GM23338 (cell line): ENCODE measurements around the gene MBD6.

Source experiments
- EZH2 ChIP-seq: fragments of 200-600 bp; sonication (generic); IDR thresholded peaks from one replicate; pipeline ENCODE4 v1.8.0; 2017; ENCODE audit warnings: antibody characterized with exemption, mild to moderate bottlenecking, low read depth; ENCODE audit not compliant: unreplicated experiment
- POLR2AphosphoS5 ChIP-seq: IDR thresholded peaks from 2 replicates; pipeline ENCODE4 v1.6.1; 2016; ENCODE audit warnings: antibody characterized with exemption, low read depth
- TF ChIP-seq, protein P1 (sequence below), 2 experiments: fragments of 200-600 bp in 1 of 2; sonication (generic) in 1 of 2; conservative IDR thresholded peaks; 2 replicates each; pipeline versions ENCODE4 v1.5.1 to v1.6.1; 2016 to 2017; ENCODE audit warnings: antibody characterized with exemption in 2 of 2, low read depth in 2 of 2, mild to moderate bottlenecking in 2 of 2, moderate library complexity in 1 of 2
- TF ChIP-seq, protein P2 (sequence below): IDR thresholded peaks from one replicate; pipeline ENCODE4 v1.6.1; 2018; ENCODE audit warnings: antibody characterized with exemption; ENCODE audit not compliant: unreplicated experiment

DNA sequence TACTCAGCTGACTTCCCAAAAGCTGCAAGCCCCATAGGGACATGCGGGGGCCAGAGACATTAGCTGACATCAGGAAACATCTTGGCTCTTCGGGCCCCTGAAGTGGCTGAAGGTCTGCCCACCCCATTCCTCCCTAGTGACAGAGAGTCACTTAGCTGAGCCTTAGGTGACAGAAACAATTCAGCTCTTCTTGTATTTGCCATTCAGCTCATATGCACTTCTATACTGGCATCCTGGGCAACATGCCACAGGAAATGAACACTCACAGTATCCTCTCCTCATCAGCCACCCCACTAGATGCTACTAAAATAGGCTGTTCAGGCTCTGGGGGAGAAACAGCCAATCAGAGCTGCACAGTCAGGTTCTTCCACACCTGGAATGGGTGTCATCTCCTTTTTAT is 21.0 kb downstream of the MBD6 start:
- TF ChIP-seq, protein P1, sequence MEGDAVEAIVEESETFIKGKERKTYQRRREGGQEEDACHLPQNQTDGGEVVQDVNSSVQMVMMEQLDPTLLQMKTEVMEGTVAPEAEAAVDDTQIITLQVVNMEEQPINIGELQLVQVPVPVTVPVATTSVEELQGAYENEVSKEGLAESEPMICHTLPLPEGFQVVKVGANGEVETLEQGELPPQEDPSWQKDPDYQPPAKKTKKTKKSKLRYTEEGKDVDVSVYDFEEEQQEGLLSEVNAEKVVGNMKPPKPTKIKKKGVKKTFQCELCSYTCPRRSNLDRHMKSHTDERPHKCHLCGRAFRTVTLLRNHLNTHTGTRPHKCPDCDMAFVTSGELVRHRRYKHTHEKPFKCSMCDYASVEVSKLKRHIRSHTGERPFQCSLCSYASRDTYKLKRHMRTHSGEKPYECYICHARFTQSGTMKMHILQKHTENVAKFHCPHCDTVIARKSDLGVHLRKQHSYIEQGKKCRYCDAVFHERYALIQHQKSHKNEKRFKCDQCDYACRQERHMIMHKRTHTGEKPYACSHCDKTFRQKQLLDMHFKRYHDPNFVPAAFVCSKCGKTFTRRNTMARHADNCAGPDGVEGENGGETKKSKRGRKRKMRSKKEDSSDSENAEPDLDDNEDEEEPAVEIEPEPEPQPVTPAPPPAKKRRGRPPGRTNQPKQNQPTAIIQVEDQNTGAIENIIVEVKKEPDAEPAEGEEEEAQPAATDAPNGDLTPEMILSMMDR (conservative IDR thresholded peaks at IDR 0.05; ENCODE audit: low read depth in 2 of 2): no peak
- TF ChIP-seq POLR2AphosphoS5 (no peak), EZH2 (no peak)
- TF ChIP-seq, protein P2, sequence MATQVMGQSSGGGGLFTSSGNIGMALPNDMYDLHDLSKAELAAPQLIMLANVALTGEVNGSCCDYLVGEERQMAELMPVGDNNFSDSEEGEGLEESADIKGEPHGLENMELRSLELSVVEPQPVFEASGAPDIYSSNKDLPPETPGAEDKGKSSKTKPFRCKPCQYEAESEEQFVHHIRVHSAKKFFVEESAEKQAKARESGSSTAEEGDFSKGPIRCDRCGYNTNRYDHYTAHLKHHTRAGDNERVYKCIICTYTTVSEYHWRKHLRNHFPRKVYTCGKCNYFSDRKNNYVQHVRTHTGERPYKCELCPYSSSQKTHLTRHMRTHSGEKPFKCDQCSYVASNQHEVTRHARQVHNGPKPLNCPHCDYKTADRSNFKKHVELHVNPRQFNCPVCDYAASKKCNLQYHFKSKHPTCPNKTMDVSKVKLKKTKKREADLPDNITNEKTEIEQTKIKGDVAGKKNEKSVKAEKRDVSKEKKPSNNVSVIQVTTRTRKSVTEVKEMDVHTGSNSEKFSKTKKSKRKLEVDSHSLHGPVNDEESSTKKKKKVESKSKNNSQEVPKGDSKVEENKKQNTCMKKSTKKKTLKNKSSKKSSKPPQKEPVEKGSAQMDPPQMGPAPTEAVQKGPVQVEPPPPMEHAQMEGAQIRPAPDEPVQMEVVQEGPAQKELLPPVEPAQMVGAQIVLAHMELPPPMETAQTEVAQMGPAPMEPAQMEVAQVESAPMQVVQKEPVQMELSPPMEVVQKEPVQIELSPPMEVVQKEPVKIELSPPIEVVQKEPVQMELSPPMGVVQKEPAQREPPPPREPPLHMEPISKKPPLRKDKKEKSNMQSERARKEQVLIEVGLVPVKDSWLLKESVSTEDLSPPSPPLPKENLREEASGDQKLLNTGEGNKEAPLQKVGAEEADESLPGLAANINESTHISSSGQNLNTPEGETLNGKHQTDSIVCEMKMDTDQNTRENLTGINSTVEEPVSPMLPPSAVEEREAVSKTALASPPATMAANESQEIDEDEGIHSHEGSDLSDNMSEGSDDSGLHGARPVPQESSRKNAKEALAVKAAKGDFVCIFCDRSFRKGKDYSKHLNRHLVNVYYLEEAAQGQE: no peak
